DLD1 (cell line): Measurements from ENCODE around the gene ORM1.

Source experiments
- in situ Hi-C: cut with HindIII; loops from 2 replicates; pipeline ENCODE4 v1.10.0; 2017; ENCODE audit warnings: low sequenced_read_pairs

ORM1 gene

DNA sequence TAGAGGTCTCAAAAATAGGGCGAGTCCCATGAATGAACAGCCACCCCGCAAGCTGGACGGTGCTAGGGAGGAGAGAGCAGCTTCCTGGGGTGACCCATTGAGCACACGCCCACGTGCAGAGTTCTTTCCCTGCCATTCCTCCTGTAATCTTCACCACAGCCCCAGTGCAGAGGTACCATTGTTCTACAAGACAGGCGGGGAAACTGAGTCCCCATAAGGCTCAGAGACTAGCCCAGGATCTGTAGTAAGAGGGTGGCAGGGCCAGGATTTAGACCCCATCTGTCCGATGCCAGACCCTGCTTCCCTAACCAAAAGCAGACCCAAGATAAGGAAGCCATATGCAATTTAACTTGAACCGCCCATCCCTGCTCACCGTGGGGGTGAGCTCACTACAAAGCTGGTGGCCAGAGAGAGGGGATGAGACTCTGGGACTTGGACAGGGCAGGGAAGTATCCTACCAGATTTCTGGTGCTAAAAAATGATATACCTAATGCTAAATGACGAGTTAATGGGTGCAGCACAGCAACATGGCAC, 36.7 kb upstream of the ORM1 start:
- in situ Hi-C loops, result loop anchor here (25.0 kb wide), 1 partner anchor 199 kb away; the partner anchor contains the start of genes AMBP and KIF12

DNA sequence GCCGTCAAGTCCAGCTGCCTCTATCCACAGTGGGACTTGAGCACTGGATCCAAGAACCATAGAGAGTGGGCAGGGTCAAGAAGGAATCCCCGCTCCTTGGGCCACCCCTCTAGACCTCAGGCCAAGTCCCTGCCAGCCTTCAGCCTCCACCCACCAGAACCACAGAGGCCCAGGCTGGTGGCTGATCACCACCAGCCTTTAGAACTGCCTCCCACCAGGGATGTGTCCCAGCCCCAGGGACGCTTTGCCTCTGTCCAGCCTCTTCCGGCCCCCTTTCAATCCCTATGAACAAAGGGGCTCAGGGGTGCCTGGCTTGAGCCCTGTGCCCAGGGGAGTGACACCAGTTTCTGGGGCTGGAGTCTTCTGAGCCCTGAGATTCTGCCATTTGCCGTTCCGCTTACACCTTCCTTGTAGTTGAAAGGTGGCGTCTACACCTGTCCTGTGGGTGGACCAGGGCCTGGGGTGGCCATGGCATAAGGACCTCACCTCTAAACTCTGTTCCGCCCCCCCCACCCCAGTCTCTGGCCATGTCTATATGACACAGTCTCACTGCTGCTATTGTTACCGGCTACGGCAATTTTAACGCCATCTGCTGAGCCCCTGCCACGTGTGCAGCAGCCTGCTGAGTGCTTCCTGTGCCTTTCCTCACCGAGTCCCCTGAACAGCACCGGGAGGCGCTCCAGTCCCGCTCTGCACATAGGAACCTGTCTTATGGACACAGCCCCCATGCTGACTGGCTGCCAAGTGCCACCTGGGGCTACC, 35.7 kb upstream of the ORM1 start:
- in situ Hi-C loops, result loop anchor here (25.0 kb wide), 1 partner anchor 200 kb away; the partner anchor contains the start of genes AMBP and KIF12

DNA sequence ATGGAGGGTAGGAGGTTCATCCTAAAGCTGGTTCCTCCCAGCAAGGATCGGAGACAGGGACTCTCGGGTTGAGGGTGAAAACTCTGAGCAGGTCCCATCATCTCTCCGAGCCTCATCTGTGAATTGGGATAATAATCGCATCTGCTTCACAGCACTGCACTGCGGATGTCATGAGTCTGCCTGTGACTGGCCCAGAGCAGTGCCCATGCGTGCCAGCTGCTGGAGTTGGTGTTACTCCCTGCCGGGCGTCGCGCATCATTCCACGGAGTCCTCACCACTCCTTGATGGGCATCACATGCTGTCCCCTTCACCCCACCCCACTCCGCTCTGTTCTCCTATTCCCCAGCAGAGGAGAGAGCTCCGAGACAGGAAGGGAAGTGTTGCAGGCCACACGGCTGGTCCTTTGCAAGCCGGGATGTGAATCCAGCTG, 35.1 kb upstream of the ORM1 start:
- in situ Hi-C loops, result loop anchor here (25.0 kb wide), 1 partner anchor 200 kb away; the partner anchor contains the start of genes AMBP and KIF12

DNA sequence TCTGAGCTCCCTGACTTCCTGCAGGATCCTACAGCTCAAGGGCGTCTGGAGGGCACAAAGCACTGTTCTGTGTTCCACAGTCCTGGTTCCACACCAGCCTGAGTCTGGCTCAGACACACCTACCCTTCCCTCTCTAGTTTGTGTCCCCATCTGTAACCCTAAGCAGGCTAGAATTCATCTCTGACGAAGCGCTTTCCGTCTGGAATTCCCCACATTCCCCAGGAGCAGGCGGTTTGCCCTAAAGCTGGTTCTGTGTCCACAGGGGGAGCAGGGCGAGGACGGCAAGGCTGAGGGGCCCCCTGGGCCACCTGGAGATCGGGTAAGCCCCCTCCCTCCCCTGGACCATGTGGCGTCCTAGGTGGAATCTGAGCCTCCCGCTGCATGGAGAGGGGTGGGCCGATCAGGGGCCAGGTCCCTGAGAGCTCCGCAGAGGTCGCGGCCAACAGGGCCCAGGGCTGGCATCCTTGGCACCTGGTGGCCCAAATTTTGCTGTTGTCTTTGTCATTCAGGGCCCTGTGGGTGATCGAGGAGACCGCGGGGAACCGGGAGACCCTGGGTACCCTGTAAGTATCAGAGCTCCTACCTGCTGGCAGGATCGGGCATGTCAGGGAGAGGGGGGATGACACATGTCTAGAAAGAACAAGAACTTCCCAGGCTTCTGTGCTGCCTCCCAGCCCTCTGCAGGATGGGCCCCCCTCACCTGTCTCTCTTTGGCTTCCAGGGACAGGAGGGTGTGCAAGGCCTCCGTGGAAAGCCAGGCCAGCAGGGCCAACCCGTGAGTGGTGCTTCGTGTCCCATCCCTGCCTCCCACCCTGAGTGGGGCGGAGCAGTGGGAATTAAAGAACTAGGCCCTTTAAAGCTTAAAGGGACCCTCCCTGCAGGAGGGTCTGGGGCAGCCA, 34.5 kb upstream of the ORM1 start:
- in situ Hi-C loops, result loop anchor here (25.0 kb wide), 1 partner anchor 201 kb away; the partner anchor contains the start of genes AMBP and KIF12

DNA sequence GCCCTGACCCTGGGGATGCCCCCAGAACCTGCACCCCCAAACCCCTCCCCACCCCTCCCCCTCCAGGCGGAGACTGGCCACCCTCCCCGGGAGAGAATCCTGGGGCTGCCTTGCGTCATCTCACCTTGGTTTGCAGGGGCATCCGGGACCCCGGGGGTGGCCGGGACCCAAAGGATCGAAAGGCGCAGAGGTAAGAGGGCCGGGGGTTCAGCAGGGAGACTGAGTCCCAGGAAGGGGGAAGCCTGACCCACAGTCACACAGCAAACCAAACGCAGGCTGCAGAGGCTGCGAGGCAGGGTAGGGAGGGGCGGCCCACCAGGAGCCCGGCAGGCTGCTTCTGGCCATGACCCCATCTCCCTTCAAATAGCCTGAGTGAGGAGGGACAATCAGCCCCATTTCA, 33.8 kb upstream of the ORM1 start:
- in situ Hi-C loops, result loop anchor here (25.0 kb wide), 1 partner anchor 202 kb away; the partner anchor contains the start of genes AMBP and KIF12

DNA sequence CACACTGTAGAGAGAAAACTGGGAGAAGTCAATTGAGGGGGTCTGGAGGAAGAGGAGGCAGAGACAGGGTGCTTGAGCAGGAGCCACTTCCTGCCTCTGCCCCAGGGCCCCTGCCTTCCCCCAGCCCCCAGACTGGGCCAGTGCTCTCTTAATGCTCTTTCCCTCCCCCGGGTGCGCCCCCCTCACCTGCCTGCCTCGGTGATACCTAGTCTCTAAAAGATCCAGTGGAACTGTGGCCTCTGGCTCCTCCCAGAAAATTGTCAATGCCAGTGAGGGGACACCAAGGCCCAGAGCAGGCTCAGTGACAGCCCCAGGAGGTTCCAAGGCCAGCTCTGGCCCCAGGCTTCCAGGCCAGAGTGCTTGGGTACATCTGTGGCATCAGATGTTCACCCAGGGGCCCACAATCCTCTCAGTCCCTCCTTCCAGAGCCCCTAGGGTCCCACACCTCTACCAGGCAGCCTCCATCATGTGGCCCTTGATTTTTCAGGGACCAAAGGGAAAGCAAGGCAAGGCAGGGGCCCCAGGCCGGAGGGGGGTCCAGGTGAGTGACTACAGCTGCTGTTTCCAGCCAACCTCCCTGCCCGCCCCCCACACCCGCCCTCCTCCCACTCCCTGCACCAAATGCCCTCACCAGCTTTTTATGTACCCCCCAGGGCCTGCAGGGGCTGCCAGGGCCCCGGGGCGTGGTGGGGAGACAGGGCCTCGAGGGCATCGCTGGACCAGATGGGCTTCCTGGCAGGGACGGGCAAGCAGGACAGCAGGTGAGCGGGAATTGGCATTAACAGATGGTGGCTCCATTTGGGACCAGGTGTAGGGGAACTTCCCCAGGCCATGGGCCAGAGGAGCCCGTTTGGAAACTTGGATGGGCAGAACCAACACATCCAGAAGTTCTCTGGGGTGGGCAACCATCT, 33.1 kb upstream of the ORM1 start:
- in situ Hi-C loops, result loop anchor here (25.0 kb wide), 1 partner anchor 203 kb away; the partner anchor contains the start of genes AMBP and KIF12

DNA sequence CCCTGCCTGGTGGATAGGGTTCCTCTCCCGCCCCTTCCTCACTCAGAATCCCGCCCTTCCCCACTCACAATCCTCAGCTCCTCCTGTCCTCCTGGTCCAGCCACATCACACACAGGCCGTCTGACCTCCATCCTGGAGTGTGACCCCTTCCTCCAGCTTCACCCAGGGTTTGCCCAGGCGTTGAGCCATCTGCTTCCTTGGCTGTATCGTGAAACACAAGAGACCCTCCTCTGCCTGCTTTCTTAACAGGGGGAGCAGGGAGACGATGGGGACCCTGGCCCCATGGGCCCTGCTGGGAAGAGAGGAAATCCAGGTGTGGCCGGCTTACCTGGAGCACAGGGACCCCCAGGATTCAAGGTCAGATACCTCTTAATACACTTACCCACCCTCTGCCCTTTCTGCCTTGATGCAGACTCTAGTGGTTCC, 32.3 kb upstream of the ORM1 start:
- in situ Hi-C loops, result loop anchor here (25.0 kb wide), 1 partner anchor 203 kb away; the partner anchor contains the start of genes AMBP and KIF12

DNA sequence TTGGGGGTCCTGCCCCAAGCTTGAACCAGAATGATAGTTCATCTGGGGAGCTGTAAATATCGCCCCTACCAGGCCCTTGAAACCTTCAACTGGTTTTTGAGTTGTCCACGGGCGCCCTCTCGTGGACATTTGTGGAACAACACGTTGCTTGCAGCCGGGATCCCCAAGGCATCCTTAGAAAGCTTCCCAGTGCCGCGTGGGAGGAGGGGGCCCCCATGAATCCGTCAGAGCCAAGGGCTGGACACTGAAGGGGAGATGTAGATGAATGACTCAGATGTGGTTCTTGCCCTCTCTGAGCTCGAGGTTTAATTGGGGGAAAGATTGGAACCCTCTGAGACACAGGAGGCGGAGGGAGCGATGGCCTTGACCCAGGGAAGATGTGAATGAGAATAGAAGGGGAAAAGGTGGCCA, 31.8 kb upstream of the ORM1 start:
- in situ Hi-C loops, result loop anchor here (25.0 kb wide), 1 partner anchor 204 kb away; the partner anchor contains the start of genes AMBP and KIF12

DNA sequence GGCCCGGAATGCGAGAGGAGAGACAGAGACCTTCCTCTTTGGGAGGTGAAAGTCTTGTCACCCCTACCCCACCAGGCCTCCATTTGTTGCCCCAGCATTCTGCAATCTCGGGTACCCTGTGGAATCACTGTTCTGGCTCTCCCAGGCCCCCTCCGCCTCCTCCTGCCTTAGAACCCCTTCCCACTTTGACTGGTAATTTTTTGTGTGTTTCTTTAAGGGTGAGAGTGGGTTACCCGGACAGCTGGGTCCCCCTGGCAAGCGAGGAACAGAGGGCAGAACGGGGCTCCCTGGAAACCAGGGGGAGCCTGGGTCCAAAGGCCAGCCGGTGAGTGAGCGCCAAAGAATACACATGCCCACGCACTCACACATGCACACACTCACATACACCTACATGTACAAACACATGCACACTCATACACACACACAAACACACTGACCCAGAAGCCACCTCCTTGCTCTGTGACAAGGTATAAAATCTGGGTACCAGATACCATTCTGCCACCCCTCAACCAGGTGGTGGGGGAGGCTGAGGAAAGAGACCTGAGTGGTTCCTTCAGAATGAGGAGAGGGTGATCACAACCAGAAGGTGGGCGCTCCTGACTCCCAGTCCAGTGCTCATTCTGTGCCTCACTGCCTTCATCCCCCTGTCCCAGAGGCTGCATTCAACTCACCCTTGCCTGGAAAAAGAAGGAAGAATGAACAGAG, 30.9 kb upstream of the ORM1 start:
- in situ Hi-C loops, result loop anchor here (25.0 kb wide), 1 partner anchor 205 kb away; the partner anchor contains the start of genes AMBP and KIF12

DNA sequence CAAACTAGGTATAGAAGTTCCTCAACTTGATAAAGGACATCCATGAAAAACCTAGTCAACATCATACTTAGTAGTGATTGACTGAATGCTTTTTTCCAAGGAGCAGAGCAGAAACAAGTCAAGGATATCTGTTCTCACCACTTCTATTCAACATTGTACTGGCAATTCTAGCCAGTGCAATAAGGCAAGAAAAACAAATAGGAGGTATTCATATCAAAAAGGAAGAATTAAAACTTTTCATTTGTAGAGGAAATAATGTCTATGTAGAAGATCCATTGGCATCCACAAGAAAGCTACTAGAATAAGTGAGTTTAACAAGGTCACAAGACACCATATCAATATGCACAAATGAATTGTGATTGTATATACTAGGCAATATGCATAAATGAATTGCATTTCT, 28.2 kb upstream of the ORM1 start:
- in situ Hi-C loops, result loop anchor here (25.0 kb wide), 1 partner anchor 207 kb away; the partner anchor contains the start of genes AMBP and KIF12

DNA sequence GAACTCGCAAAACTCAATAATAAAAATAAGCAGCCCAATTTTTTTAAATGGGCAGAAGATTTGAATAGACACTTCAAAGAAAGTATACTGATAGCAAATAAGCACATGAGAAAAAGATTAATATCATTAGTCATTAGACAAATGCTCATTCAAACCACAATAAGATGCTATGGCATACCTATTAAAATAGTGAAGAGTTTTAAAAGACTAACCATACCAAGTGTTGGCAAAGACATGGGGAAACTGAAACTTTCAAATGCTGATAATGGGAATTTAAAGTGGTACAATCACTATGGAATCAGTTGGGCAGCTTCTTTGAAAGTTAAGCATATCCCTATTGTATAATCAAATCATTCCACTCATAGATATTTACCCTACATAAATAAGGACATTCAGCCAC, 26.6 kb upstream of the ORM1 start:
- in situ Hi-C loops, result loop anchor here (25.0 kb wide), 1 partner anchor 209 kb away; the partner anchor contains the start of genes AMBP and KIF12

DNA sequence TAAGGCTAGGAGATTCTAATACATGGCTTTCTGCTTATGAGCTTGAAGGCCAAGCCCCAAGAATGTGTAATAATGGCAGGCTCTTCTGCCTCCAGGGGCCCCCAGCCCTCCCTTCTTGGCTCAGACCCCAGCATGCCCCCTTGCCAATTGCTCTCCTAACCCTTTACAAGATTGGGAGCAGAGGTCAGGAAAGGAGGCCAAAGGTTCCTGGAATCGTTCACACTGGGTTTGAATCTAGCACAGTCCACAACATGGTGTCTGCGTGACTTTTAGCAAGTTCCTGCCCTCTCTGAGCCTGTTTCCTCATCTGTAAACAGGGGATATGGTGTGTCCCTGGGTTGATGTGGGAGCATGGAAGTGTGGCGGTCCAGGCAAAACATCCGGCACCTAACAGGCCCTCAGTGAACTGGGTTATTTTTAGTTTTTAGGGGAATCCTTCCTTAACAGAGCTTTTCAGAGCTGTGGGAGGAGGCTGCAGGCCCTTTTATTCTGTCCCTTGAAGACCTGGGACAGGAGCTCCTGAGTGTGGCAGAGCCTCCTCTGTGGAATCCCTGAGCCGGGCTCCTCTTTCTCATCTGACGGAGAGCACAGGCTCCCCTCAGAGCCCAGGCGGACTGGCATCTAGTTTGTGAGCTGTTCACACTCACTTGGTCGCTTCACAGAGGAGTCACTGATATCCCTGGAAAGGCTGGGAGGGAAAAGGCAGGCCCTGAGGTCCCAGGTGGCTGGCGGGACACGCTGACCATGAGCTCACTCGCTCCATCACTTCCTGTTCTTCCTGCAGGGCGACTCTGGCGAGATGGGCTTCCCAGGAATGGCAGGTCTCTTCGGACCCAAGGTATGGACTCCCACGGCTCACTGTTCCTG, 23.4 kb upstream of the ORM1 start:
- in situ Hi-C loops, result loop anchor here (25.0 kb wide), 1 partner anchor 212 kb away; the partner anchor contains the start of genes AMBP and KIF12

DNA sequence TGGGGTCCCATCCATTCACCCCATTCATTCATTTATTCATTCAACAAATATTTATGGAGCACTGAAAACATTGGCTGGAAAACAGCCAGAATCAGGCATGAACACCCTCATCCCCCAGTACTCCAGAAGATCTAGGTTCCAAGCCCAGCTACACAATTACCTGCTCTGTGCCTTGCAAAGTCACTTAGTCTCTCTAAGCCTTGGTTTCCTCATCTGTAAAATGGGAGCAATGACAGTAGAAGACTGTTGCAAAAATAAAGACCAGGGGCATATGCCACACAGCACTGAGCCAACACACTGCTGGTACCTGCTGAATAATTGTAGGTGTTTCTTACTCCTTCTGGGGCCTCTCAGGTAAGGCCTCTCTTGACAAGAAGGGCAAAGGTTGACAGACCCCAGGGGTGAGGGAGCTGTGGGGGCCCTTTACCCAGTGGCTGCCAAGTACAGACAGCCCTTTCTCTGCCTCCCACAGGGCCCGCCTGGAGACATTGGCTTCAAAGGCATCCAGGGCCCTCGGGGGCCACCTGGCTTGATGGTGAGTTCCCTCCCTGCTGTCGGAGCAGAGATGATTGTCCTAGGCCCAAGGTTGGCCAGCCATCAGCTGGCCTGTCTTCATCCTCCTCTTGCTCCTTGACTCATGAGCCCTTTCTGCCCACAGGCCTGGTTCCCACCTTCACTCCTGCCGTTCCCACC, 22.6 kb upstream of the ORM1 start:
- in situ Hi-C loops, result no loop called here

DNA sequence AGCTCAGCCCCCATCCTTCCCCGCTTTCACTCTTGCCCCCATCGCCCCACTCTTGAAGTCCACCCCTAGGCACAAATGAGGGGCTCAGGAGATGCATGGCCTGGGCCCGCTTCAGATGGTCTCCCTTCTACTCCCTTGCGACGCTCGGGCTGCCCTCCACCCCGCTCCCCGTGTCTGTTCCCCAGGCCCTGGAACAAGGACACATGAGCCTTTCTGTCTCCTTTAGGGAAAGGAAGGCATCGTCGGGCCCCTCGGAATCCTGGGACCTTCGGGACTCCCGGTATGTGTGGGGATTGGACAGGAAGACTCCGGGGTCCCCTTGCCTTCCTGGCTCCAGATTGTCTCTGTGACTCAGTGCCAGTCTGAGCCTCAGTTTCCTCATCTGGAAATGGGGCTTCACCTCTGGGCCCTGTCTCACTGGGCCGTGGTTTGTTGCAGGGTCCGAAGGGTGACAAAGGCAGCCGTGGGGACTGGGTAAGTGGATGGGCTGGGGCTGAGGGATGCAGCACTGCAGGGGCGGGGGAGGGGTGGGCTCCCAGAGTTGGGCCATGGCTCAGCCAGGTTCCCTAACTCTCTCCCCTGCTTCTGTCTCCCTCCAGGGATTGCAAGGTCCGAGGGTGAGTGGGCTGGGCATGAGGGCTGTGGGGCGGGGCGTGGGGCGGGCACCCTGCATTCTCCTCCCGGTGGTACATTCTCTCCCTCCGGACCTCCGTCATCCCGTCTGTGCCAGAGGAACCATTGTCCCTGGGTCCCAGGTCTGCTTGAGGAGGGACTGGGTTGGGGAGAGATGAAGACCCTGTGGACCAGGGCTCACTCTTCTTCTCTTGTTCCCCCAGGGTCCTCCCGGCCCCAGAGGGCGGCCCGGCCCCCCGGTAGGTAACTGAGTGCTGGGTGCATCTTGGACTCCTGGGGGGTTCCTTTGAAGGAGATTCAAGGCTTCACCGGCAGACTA, 21.8 kb upstream of the ORM1 start:
- in situ Hi-C loops, result no loop called here

DNA sequence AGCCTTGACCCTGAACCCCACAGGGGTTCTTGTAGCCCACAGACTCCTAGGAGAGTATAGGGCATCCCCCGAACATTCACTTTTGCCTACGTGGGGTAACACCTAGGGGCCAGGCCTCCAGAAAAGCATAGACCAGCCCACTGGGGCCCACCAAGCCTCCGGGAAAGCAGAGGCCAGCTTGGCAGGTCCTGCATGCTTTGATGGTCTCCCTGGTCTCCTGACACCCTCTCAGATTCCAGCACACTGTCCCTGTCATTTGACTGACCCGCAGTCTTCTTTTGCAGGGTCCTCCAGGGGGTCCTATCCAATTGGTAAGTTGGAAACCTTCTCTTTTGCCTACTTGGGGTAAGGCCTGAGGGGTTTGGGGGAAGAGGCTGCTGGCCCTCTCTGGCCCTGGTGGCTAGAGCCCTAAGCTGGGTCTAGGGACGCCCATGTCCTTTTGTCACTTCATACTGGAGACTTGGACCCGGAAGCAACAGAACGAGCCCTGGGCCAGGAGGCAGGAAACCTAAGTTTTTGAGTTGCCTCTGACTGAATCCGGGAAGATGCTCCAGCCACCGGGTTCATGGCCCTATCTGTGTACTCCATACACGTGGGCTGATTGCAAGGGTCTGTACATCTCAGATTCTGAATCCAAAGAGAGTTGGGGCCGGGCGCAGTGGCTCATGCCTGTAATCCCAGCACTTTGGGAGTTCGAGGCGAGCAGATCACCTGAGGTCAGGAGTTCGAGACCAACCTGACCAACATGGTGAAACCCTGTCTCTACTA, 20.9 kb upstream of the ORM1 start:
- in situ Hi-C loops, result no loop called here

DNA sequence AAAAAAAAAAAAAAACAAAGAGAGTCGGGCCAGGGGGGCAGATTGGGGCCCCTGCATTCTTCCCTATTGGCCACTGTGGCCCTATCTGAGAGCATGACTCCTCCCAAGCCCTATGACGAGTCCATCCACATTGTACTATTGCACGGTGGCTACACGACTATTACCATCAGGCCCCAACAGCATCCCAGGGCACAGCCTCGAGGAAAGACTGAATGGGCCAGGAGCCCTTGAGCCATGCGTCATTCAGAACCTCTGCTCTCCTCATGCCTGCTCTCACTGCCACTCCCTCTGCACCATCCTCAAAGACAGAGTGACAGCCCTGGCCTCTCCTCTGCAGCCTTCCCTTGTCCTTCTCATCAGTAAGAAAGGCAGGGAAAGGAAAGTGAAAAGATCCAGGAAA, 20.2 kb upstream of the ORM1 start:
- in situ Hi-C loops, result no loop called here
